ENCODE measurements around the gene TTC9C.

DNA sequence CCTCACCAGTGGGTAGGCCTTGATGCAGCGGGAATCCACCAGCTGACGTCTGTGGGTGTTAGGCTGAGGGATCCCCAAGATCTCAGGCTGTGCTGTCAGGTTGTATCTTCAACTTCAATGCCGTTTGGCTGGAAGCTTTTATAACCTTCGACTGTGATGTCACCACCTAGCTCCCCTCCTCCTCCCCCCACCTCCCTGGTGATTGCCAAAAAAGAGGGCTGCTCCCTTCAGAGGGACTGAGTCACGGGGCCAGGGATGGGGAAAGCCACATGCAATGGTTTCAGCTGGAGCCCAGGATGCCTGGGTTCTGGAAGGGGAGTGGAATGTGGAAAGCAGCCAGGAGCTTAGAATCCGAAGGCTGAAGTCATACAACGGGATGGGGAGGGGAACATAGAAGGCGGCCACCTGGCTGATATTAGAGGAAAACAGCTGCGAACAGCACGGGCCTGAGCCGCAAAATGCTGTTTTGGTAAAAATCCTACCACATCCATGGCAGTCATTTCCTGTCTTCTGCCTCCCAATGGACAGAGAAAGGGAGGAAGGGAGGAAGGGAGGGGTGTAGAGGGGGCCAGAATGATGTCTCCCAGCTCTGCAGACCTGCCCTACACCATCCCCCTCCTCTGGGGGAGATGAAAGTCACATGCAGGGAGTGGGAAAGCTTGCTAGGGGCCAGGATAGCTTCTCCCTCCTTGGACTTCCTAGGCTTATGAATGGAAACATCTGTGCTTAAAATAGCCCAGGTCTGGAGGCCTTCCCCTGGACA, 38.7 kb upstream of the TTC9C start, which contains the start of gene LRRN4CL:
- TF ChIP-seq MAX (IDR thresholded peaks at IDR 0.05) = no peak
- TF ChIP-seq EP300 (IDR thresholded peaks at IDR 0.05; ENCODE audit: borderline replicate concordance) = no peak
- TF ChIP-seq EGR1 (IDR thresholded peaks at IDR 0.05) = no peak
- TF ChIP-seq REST (IDR thresholded peaks at IDR 0.05; ENCODE audit: low read depth) = no peak
- no peak for TF ChIP-seq CREB1 (IDR thresholded peaks at IDR 0.05; ENCODE audit: low read depth)
- TF ChIP-seq RAD21 (IDR thresholded peaks at IDR 0.05; ENCODE audit: low read depth) = no peak
- TF ChIP-seq TAF1 (IDR thresholded peaks at IDR 0.05; ENCODE audit: low read depth) = no peak
- no peak for TF ChIP-seq CEBPB (IDR thresholded peaks at IDR 0.05)
- TF ChIP-seq YY1 (IDR thresholded peaks at IDR 0.05; ENCODE audit: low read depth) = no peak
- no peak for TF ChIP-seq TCF12 (IDR thresholded peaks at IDR 0.05; ENCODE audit: low read depth)
- TF ChIP-seq, protein P1, sequence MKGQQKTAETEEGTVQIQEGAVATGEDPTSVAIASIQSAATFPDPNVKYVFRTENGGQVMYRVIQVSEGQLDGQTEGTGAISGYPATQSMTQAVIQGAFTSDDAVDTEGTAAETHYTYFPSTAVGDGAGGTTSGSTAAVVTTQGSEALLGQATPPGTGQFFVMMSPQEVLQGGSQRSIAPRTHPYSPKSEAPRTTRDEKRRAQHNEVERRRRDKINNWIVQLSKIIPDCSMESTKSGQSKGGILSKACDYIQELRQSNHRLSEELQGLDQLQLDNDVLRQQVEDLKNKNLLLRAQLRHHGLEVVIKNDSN (IDR thresholded peaks at IDR 0.05) = no peak
- no peak for TF ChIP-seq ZBTB7A (IDR thresholded peaks at IDR 0.05; ENCODE audit: low read depth)
- no peak for TF ChIP-seq NFIC (IDR thresholded peaks at IDR 0.05)
